ENCODE measurements around the gene PARD6B.

The PARD6B gene

GRCh38 chr20:50784464-50784863 is 53.1 kb downstream of the PARD6B start:
- DNase-seq: no peak

GRCh38 chr20:50786703-50787102 is 55.3 kb downstream of the PARD6B start:
- TF ChIP-seq CTCF (IDR thresholded peaks at IDR 0.05; ENCODE audit: borderline replicate concordance, extremely low read depth, low read length, poor library complexity, severe bottlenecking) (no peak), EZH2 (IDR thresholded peaks at IDR 0.05; ENCODE audit: borderline replicate concordance, low read depth, low read length, severe bottlenecking) (no peak)
- H3K4me1 ChIP-seq (ENCODE audit: insufficient read depth, low read length): no peaks in the 10 kb centered on the region
- no peak overlapping the region for H2AFZ ChIP-seq (ENCODE audit: low read depth, low read length)
- H3K9ac ChIP-seq (ENCODE audit: low read depth, low read length): no peak overlapping the region
- peaks cover 10% of the 10 kb centered on the region for H3K27me3 ChIP-seq (ENCODE audit: insufficient read depth, low read length, poor library complexity)
- ATAC-seq (ENCODE audit: insufficient read depth, low read depth) (no peak), DNase-seq (no peak)
- no peak overlapping the region for H3K4me3 ChIP-seq (ENCODE audit: low read depth in 1 of 2, low read length in 2 of 2)
- H4K20me1 ChIP-seq (ENCODE audit: insufficient read depth, low read length): no peaks in the 10 kb centered on the region
- no peaks in the 10 kb centered on the region for H3K79me2 ChIP-seq (ENCODE audit: insufficient read depth, low read length)
- H3K4me2 ChIP-seq (ENCODE audit: insufficient read depth, low read length): no peak overlapping the region
- H3K36me3 ChIP-seq (ENCODE audit: insufficient read depth, low read length): no peaks in the 10 kb centered on the region
- no peak overlapping the region for H3K27ac ChIP-seq (ENCODE audit: low read length)
- H3K9me3 ChIP-seq (ENCODE audit: insufficient read depth, low read length, severe bottlenecking): no peaks in the 10 kb centered on the region

More at GRCh38 chr20:50784464-50784863, 53.1 kb downstream of the PARD6B start:
- H3K27me3 ChIP-seq (ENCODE audit: insufficient read depth, low read length, poor library complexity): peaks cover 10% of the 10 kb centered on the region
- H3K4me3 ChIP-seq (ENCODE audit: low read depth in 1 of 2, low read length in 2 of 2): no peak overlapping the region
- no peaks in the 10 kb centered on the region for H4K20me1 ChIP-seq (ENCODE audit: insufficient read depth, low read length)
- H3K79me2 ChIP-seq (ENCODE audit: insufficient read depth, low read length): no peaks in the 10 kb centered on the region
- H3K4me1 ChIP-seq (ENCODE audit: insufficient read depth, low read length): no peaks in the 10 kb centered on the region
- no peak overlapping the region for H2AFZ ChIP-seq (ENCODE audit: low read depth, low read length)
- H3K9me3 ChIP-seq (ENCODE audit: insufficient read depth, low read length, severe bottlenecking): no peaks in the 10 kb centered on the region
- no peak overlapping the region for H3K27ac ChIP-seq (ENCODE audit: low read length)
- no peak for TF ChIP-seq EZH2 (IDR thresholded peaks at IDR 0.05; ENCODE audit: borderline replicate concordance, low read depth, low read length, severe bottlenecking)
- no peak for TF ChIP-seq CTCF (IDR thresholded peaks at IDR 0.05; ENCODE audit: borderline replicate concordance, extremely low read depth, low read length, poor library complexity, severe bottlenecking)
- no peak overlapping the region for H3K4me2 ChIP-seq (ENCODE audit: insufficient read depth, low read length)
- no peaks in the 10 kb centered on the region for H3K36me3 ChIP-seq (ENCODE audit: insufficient read depth, low read length)
- no peak overlapping the region for H3K9ac ChIP-seq (ENCODE audit: low read depth, low read length)
- no peak for ATAC-seq (ENCODE audit: insufficient read depth, low read depth)

GRCh38 chr20:50787181-50787580 is 55.8 kb downstream of the PARD6B start:
- no peak overlapping the region for H3K4me3 ChIP-seq (ENCODE audit: low read depth in 1 of 2, low read length in 2 of 2)
- H3K36me3 ChIP-seq (ENCODE audit: insufficient read depth, low read length): no peaks in the 10 kb centered on the region
- no peaks in the 10 kb centered on the region for H4K20me1 ChIP-seq (ENCODE audit: insufficient read depth, low read length)
- H3K9me3 ChIP-seq (ENCODE audit: insufficient read depth, low read length, severe bottlenecking): no peaks in the 10 kb centered on the region
- no peak overlapping the region for H2AFZ ChIP-seq (ENCODE audit: low read depth, low read length)
- DNase-seq: no peak
- no peak overlapping the region for H3K9ac ChIP-seq (ENCODE audit: low read depth, low read length)
- peaks cover 10% of the 10 kb centered on the region for H3K27me3 ChIP-seq (ENCODE audit: insufficient read depth, low read length, poor library complexity)
- TF ChIP-seq EZH2 (IDR thresholded peaks at IDR 0.05; ENCODE audit: borderline replicate concordance, low read depth, low read length, severe bottlenecking) (no peak), CTCF (IDR thresholded peaks at IDR 0.05; ENCODE audit: borderline replicate concordance, extremely low read depth, low read length, poor library complexity, severe bottlenecking) (no peak)
- no peak for ATAC-seq (ENCODE audit: insufficient read depth, low read depth)
- H3K79me2 ChIP-seq (ENCODE audit: insufficient read depth, low read length): no peaks in the 10 kb centered on the region
- H3K4me2 ChIP-seq (ENCODE audit: insufficient read depth, low read length): no peak overlapping the region
- no peak overlapping the region for H3K27ac ChIP-seq (ENCODE audit: low read length)
- H3K4me1 ChIP-seq (ENCODE audit: insufficient read depth, low read length): no peaks in the 10 kb centered on the region
